GM12891 (cell line): Measurements from ENCODE around the gene WDR4.

Experiments used
- PAX5 ChIP-seq: IDR thresholded peaks from 2 replicates; pipeline ENCODE4 v1.6.1; 2011; ENCODE audit warnings: low read length, moderate library complexity, mild to moderate bottlenecking; ENCODE audit not compliant: insufficient read depth, severe bottlenecking
- POLR2A ChIP-seq: IDR thresholded peaks from 2 replicates; pipeline ENCODE4 v1.6.1; 2011; ENCODE audit warnings: low read depth, low read length, control low read depth
- POLR2AphosphoS5 ChIP-seq: IDR thresholded peaks from 2 replicates; pipeline ENCODE4 v1.6.1; 2011; ENCODE audit warnings: low read depth, low read length, control low read depth
- POU2F2 ChIP-seq: IDR thresholded peaks from 2 replicates; pipeline ENCODE4 v1.6.1; 2011; ENCODE audit warnings: low read depth, mild to moderate bottlenecking, control low read depth, low read length, moderate library complexity
- SPI1 ChIP-seq: IDR thresholded peaks from 2 replicates; pipeline ENCODE4 v1.6.1; 2011; ENCODE audit warnings: low read depth, low read length, control low read depth
- TAF1 ChIP-seq: IDR thresholded peaks from 2 replicates; pipeline ENCODE4 v1.6.1; 2011; ENCODE audit warnings: low read depth, low read length, control low read depth

GRCh38 chr21:42865776-42866160, 13.6 kb downstream of the WDR4 start:
- TF ChIP-seq POLR2A (no peak), TAF1 (no peak), POLR2AphosphoS5 (no peak), POU2F2 (no peak), SPI1 (no peak), PAX5 (no peak)
